Activated CD4-positive, alpha-beta memory T cell treated with anti-CD3 and anti-CD28 coated beads for 36 hours (primary cell): ENCODE measurements around the gene DHCR7. TPM values are rescaled to one million over a fixed set of nuclear protein-coding genes. Genes with fewer than 3 reads are reported as not detected.

Experiments used
- CTCF ChIA-PET: fragments of 350-600 bp; sonication (Branson Sonifier 250); formaldehyde crosslinking; loops from one replicate; lab custom pipeline; 2021; ENCODE audit warnings: antibody characterized with exemption, inconsistent platforms; lab: Charles Lee
- POLR2A ChIA-PET: fragments of 350-600 bp; sonication (Branson Sonifier 250); formaldehyde crosslinking; loops from one replicate; lab custom pipeline; 2021; ENCODE audit warnings: antibody characterized with exemption; lab: Charles Lee
- DNase-seq: peaks from one replicate; pipeline ENCODE4 v3.0.0-alpha.2; 2020
- H3K27ac Mint-ChIP-seq: one replicate; pipeline ENCODE4 v1.8.0; 2021; ENCODE audit warnings: mixed read lengths
- H3K27me3 Mint-ChIP-seq: one replicate; pipeline ENCODE4 v1.8.0; 2021; ENCODE audit warnings: mixed read lengths
- H3K36me3 Mint-ChIP-seq: one replicate; pipeline ENCODE4 v1.8.0; 2021; ENCODE audit warnings: mixed read lengths
- H3K4me1 Mint-ChIP-seq: one replicate; pipeline ENCODE4 v1.8.0; 2021; ENCODE audit warnings: low read depth, mixed read lengths
- H3K4me3 Mint-ChIP-seq: one replicate; pipeline ENCODE4 v1.8.0; 2021; ENCODE audit warnings: mild to moderate bottlenecking, mixed read lengths
- H3K9me3 Mint-ChIP-seq: one replicate; pipeline ENCODE4 v1.8.0; 2021; ENCODE audit warnings: mixed read lengths
- intact Hi-C: fragments of 100-400 bp; cut with micrococcal nuclease; formaldehyde crosslinking; loops from one replicate; pipeline ENCODE4 v1.15.1; 2023
- total RNA-seq, 2 experiments: library from RNA; stranded (reverse); gene quantifications; one replicate each; pipeline ENCODE4 v1.2.3, GENCODE V29; 2021

DHCR7 gene
- total RNA-seq, 2 experiments from 2014 or later: 61.4 to 63.5 TPM

DNA sequence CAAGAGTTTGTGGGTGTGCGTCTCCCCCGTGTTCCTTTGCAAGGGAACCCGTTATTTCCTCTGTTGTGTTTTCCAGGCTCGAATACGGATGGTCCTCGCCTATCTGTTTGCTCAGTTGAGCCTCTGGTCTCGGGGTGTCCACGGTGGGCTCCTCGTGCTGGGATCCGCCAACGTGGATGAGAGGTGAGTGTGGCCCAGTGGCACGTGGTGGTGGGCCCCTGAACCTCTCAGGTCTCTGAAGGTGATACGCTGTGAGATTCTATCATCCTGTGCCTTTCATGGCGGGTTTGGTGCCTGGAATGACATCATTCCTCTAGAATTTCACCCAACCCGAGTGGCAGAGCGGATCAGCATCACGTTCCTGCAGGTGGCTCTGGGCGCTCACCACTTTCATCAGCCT lies 37.3 kb upstream of the DHCR7 start:
- Mint-ChIP-seq H3K9me3 (no peaks in the 10 kb centered on the region), H3K36me3 (peaks cover 57% of the 10 kb centered on the region), H3K27me3 (no peaks in the 10 kb centered on the region), H3K4me3 (no peak overlapping the region), H3K4me1 (peaks cover 25% of the 10 kb centered on the region), H3K27ac (no peak overlapping the region)
- POLR2A ChIA-PET: no interaction called here
- DNase-seq: no peak
- CTCF ChIA-PET: no interaction called here
- intact Hi-C loops: loop anchor here (5.0 kb wide), 1 partner anchor 33 kb away; the partner anchor contains the start of gene NADSYN1

DNA sequence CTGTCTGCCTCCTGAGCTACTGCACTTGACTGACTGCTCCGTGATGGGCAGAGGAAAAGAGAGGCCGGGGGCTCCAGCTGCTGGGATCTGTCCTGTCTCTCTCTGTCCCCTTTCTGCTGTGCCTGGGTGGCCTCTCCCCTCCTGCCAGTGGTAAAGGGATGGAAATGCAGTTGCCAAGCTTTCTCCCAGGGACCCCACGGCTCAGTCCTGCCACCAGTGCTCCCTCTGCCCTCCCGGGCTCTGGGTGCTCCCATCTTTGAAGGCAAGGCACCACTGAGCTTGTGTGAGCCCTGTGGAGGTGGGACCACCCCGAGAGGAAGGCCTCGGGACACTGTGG lies 36.8 kb upstream of the DHCR7 start:
- no peaks in the 10 kb centered on the region for H3K9me3 Mint-ChIP-seq
- POLR2A ChIA-PET: no interaction called here
- peaks cover 23% of the 10 kb centered on the region for H3K4me1 Mint-ChIP-seq
- H3K27ac Mint-ChIP-seq: no peak overlapping the region
- DNase-seq: no peak
- H3K27me3 Mint-ChIP-seq: no peaks in the 10 kb centered on the region
- peaks cover 56% of the 10 kb centered on the region for H3K36me3 Mint-ChIP-seq
- no peak overlapping the region for H3K4me3 Mint-ChIP-seq
- intact Hi-C loops: loop anchor here (5.0 kb wide), 1 partner anchor 33 kb away; the partner anchor contains the start of gene NADSYN1
- CTCF ChIA-PET: no interaction called here

DNA sequence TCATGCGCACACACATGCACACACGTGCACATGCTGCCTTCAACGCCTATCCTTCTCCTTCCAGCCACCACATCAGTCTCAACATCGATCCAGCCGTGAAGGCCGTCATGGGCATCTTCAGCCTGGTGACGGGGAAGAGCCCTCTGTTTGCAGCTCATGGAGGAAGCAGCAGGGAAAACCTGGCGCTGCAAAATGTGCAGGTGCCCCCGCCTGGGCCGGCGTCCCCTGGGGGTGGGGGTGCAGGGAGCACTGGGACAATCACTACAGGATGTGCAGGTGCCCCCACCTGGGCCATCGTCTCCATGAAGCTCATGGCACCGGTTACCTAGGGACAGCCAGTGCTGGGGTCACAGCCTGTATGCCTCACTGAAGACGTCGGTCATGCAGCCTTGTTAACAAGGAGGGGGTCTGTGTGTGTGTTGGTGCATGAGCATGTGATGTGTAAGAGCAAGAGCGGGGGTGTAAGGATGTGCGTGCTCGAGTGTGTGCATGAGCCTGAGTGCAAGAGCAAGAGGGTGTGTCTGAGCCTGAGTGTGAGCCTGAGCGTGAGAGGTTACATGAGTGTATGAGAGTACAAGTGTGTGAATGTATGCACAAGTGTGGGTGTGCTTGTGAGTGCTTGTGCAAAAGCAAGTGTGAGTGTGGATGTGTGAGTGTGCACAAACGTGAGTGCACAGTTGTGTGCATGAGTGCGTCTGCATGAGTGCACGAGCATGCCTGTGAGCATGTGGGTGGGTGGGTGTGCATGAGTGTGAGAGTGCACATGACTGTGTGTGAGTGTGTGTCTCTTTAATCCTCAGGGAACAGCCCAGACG lies 36.3 kb upstream of the DHCR7 start:
- no peak overlapping the region for H3K27ac Mint-ChIP-seq
- H3K4me3 Mint-ChIP-seq: no peak overlapping the region
- POLR2A ChIA-PET: no interaction called here
- peaks cover 59% of the 10 kb centered on the region for H3K36me3 Mint-ChIP-seq
- no peaks in the 10 kb centered on the region for H3K27me3 Mint-ChIP-seq
- CTCF ChIA-PET: no interaction called here
- intact Hi-C loops: loop anchor here (5.0 kb wide), 1 partner anchor 32 kb away; the partner anchor contains the start of gene NADSYN1
- H3K4me1 Mint-ChIP-seq: peaks cover 19% of the 10 kb centered on the region
- DNase-seq: no peak
- H3K9me3 Mint-ChIP-seq: no peaks in the 10 kb centered on the region

DNA sequence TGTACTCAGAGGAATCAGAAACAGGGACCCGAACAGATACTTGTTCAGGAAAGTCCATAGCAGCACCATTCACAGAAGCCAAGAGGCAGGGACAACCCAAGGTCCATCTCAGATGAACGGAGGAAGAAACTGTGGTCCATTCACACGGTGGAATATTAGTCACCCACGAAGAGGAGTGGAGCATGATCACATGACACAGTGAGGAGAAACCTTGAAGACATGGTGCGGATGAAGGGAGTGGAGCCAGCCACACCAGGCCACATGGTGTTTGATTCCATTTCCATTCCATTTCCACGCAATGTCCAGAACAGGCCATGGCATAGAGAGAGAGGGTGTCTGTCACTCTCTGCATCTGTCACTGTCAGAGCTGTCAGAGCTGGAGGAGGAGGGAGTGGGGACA lies 35.5 kb upstream of the DHCR7 start:
- H3K4me3 Mint-ChIP-seq: no peak overlapping the region

DNA sequence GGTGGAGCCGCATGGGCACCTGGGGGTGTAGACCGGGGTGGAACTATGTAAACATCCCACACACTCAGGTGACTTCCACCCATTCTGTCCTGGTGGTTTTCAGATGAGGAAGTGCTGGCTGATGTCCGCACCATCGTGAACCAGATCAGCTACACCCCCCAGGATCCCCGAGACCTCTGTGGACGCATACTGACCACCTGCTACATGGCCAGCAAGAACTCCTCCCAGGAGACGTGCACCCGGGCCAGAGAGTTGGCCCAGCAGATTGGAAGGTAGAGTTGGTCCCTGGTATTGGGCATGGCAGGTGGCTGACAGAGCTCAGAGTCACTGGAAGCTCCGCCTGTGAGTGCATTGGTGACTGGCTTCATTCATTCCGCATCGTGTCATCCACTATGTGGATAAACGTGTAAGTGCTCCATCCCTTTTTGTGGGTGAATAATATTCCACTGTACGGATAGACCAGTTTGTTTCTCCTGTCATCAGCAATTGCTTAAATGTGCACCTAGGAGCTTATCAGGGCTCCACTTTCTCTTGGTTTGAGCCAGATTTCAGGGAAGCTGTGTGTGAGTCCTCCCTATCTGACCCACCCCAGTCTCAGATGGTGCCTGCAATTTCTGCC lies 34.7 kb upstream of the DHCR7 start:
- CTCF ChIA-PET: no interaction called here
- Mint-ChIP-seq H3K4me1 (peaks cover 3% of the 10 kb centered on the region), H3K36me3 (peaks cover 63% of the 10 kb centered on the region), H3K9me3 (no peaks in the 10 kb centered on the region), H3K27me3 (no peaks in the 10 kb centered on the region), H3K4me3 (no peak overlapping the region), H3K27ac (no peak overlapping the region)
- DNase-seq: no peak
- POLR2A ChIA-PET: no interaction called here
- intact Hi-C loops: no loop called here

More for the DNA sequence above, 35.5 kb upstream of the DHCR7 start:
- CTCF ChIA-PET: no interaction called here
- Mint-ChIP-seq H3K4me1 (peaks cover 11% of the 10 kb centered on the region), H3K27me3 (no peaks in the 10 kb centered on the region), H3K36me3 (peaks cover 60% of the 10 kb centered on the region), H3K27ac (no peak overlapping the region), H3K9me3 (no peaks in the 10 kb centered on the region)
- intact Hi-C loops: no loop called here
- POLR2A ChIA-PET: no interaction called here
- DNase-seq: no peak

DNA sequence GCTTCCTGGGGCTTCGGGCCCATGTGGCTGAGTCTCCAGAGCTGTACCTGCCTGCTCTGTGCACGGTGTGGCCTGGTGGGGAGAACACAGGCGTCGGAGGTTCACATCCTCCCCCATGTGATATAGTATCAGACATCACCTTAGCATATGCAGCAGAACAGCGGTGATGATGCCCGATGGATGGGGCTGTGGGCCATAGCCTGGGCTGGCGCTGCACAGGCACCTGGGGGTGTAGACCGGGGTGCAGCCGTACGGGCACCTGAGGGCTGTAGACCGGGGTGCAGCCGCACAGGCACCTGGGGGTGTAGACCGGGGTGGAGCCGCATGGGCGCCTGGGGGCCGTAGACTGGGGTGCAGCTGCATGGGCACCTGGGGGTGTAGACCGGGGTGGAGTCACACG lies 34.0 kb upstream of the DHCR7 start:
- intact Hi-C loops: no loop called here
- H3K4me3 Mint-ChIP-seq: no peak overlapping the region
- H3K9me3 Mint-ChIP-seq: no peaks in the 10 kb centered on the region
- POLR2A ChIA-PET: no interaction called here
- no peaks in the 10 kb centered on the region for H3K27me3 Mint-ChIP-seq
- DNase-seq: no peak
- no peak overlapping the region for H3K27ac Mint-ChIP-seq
- CTCF ChIA-PET: no interaction called here
- peaks cover 66% of the 10 kb centered on the region for H3K36me3 Mint-ChIP-seq
- H3K4me1 Mint-ChIP-seq: peaks cover 2% of the 10 kb centered on the region

DNA sequence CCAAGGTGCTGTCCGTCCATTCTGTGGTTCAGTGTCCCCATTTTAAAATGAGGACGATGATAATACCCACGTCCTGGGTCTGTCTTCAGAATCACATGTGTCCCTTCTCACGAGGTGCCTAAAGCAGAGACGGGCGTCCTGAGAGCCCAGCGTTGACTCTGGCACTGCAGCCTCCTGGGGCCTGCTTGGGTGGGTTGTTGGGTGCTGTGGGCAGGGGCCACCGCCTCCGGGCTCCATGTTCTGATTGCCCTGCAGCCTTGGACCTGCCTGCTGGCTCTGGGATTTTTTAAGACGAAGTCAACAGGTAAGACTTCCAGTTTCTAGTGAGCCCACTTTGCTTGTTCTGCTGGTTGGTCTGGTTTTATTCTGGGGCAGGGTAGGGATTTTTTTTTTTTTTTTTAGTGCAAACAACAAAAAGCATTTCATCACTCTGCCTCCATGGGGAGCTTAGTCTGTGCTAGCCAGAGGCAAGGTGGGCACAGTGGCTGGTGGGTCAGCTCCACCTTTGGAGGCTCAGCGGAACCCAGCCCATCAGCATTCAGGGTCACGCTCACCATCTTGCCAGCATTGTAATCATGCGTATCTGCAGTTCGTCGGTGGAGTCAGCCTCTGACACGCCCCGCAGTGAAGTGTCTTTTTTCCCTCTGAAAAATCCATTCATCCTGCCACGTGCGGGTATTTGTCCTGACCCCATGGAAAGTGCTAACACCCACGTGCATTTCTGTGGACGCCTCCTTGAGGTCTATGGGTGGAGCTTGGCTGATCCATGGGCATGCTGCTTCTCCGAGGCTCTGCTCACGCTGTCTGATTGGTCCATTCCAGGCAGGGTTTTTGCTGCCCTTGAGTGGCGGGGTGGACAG lies 33.1 kb upstream of the DHCR7 start:
- H3K9me3 Mint-ChIP-seq: no peaks in the 10 kb centered on the region
- no peak for DNase-seq
- intact Hi-C loops: no loop called here
- POLR2A ChIA-PET: no interaction called here
- H3K4me1 Mint-ChIP-seq: no peaks in the 10 kb centered on the region
- no peaks in the 10 kb centered on the region for H3K27me3 Mint-ChIP-seq
- H3K27ac Mint-ChIP-seq: no peak overlapping the region
- peaks cover 66% of the 10 kb centered on the region for H3K36me3 Mint-ChIP-seq
- CTCF ChIA-PET: no interaction called here
- no peak overlapping the region for H3K4me3 Mint-ChIP-seq

DNA sequence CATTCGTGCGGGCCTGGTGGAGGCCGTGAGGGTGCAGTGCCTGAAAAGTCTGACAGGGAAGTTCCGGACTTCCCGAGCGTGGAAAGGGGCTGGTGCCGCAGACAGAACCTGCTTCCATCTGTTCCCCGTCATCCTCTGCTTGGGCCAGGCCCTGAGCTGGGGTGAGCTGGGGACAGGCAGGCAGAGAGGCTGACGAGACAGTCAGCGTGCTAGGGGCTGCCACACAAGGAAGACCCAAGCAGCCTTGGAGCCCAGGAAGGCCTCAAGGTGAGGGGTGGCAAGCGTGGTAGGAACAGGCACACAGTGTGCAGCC lies 30.3 kb upstream of the DHCR7 start:
- DNase-seq: no peak
- ChIA-PET CTCF (no interaction called here), POLR2A (no interaction called here)
- H3K27ac Mint-ChIP-seq: no peak overlapping the region
- H3K9me3 Mint-ChIP-seq: no peaks in the 10 kb centered on the region
- no peak overlapping the region for H3K4me3 Mint-ChIP-seq
- intact Hi-C loops: no loop called here
- peaks cover 51% of the 10 kb centered on the region for H3K36me3 Mint-ChIP-seq
- H3K27me3 Mint-ChIP-seq: no peaks in the 10 kb centered on the region
- no peaks in the 10 kb centered on the region for H3K4me1 Mint-ChIP-seq

DNA sequence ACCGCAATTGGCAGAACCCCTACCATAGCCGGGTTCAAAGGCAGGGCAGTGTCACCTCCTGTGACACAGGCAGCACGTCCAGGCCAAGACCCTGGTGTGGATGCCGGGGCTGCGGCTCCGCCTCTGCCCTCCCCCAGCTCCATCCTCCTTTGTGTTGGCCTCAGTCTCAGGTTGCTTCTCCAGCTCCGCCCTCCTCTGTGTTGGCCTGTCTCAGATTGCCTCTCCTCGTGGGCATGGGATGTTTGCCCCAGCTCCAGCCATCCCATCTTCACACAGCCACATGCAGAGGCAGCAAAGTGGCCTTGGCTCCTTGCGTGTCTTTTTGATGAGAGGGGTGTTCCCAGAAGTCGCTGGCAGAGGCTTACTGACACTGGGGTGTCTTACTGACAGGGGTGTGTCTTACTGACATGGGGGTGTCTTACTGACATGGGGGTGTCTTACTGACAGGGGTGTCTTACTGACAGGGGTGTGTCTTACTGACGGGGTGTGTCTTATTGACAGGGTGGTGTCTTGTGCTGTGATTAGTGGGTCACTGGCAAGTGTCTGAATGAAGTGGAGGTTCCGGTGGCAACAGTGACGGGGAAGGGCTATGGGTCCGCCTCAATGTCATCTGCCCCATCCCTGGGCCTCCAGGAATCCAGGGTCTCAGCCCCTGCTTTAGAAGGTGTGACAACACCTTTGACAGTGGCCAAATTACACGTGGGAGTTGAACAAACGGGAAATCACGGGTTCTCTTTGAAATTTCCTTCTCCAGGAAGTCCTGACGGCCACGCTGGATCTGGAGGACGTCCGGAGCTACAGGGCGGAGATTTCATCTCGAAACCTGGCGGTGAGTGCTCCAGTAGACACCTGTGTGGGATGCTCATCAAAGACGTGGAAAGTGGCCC lies 29.7 kb upstream of the DHCR7 start:
- Mint-ChIP-seq H3K4me3 (no peak overlapping the region), H3K27me3 (no peaks in the 10 kb centered on the region), H3K4me1 (no peaks in the 10 kb centered on the region), H3K9me3 (no peaks in the 10 kb centered on the region), H3K27ac (no peak overlapping the region), H3K36me3 (peaks cover 48% of the 10 kb centered on the region)
- intact Hi-C loops: no loop called here
- ChIA-PET POLR2A (no interaction called here), CTCF (no interaction called here)
- DNase-seq: no peak

DNA sequence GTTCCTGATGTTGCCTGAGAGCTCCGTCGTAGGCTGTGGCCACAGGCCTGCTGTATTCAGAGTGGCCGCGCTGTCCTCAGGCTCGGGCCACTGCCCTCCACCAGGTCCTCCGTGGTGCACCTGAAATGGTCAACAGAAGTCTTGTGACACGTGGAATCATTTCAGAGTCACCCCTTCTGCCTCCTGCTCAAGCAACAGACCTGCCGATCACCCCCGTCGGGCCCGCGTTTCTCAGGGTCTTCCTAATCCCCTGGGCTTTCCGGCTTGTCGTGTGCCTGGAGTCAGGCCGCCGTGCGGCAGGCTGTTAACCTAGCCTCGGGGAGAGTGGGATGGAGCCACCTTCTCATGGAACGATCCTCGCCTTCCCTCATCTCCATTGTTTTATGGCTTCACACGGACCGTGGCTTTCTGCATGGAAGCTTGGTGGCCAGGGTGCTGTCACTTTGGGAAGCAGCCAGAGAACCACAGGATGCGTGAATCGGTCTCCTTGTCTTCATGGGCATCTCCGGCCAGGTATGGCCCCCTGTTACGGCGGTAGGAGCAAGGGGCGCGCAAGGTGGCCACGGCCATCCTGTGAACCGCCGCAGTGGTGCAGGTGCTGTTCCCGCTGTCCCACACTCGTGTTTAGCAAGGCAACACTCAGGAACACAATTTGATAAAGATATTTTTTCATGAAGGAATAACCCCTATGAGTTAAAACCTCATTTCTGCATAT lies 28.9 kb upstream of the DHCR7 start:
- Mint-ChIP-seq H3K9me3 (no peaks in the 10 kb centered on the region), H3K4me3 (no peak overlapping the region), H3K4me1 (no peaks in the 10 kb centered on the region), H3K27ac (no peak overlapping the region), H3K27me3 (no peaks in the 10 kb centered on the region), H3K36me3 (peaks cover 48% of the 10 kb centered on the region)
- DNase-seq: no peak
- POLR2A ChIA-PET: no interaction called here
- CTCF ChIA-PET: no interaction called here
- intact Hi-C loops: no loop called here

DNA sequence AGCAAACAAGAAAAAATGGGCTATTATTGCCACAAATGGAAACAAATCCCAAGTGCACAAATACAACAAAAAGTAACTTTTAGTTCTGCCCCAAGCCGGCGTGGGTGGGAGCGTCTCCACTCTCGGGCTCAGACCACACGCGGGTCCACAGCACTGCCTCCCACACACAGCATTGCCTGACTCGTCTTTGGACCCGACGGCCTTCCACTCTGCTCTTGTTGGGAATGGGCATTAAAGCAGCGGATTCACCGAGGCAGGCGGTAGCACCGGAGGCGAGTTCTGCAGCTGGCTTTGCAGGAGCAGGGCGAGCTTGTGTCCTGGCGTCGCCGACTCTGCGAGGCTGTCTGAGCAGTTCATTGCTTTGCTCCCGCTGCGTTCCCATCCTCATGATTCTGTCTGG lies 27.8 kb upstream of the DHCR7 start:
- Mint-ChIP-seq H3K27me3 (no peaks in the 10 kb centered on the region), H3K27ac (no peak overlapping the region), H3K4me1 (no peaks in the 10 kb centered on the region), H3K4me3 (no peak overlapping the region), H3K36me3 (peaks cover 44% of the 10 kb centered on the region), H3K9me3 (no peaks in the 10 kb centered on the region)
- ChIA-PET CTCF (no interaction called here), POLR2A (no interaction called here)
- intact Hi-C loops: no loop called here
- no peak for DNase-seq
